Mesendoderm (in vitro differentiated cells): Measurements from ENCODE around the gene DYTN.
A peak's percentile ranks its signal among the peaks of the same experiment; 100 is the strongest.

Experiments used
- DNase-seq: peaks from one replicate; pipeline ENCODE4 v3.0.0; 2013
- H2AK5ac ChIP-seq: 2 replicates; pipeline ENCODE4 v1.6.1; 2013; ENCODE audit warnings: low read length, inconsistent platforms
- H2BK120ac ChIP-seq: 2 replicates; pipeline ENCODE4 v1.6.1; 2013; ENCODE audit warnings: low read depth, mild to moderate bottlenecking, low read length, moderate library complexity, mixed read lengths
- H2BK15ac ChIP-seq: replicated peaks from 2 replicates; pipeline ENCODE4 v1.6.1; 2013; ENCODE audit warnings: low read depth, mild to moderate bottlenecking, moderate library complexity
- H2BK5ac ChIP-seq: 2 replicates; pipeline ENCODE4 v1.6.1; 2013; ENCODE audit warnings: low read length, inconsistent platforms
- H3K18ac ChIP-seq: 2 replicates; pipeline ENCODE4 v1.6.1; 2013; ENCODE audit warnings: mild to moderate bottlenecking, low read length, mixed read lengths
- H3K23ac ChIP-seq: one replicate; pipeline ENCODE4 v1.6.1; 2013; ENCODE audit warnings: low read length
- H3K27ac ChIP-seq: 2 replicates; pipeline ENCODE4 v1.5.1; 2013; ENCODE audit warnings: low read depth, mild to moderate bottlenecking, inconsistent platforms, low read length, moderate library complexity
- H3K27me3 ChIP-seq: 2 replicates; pipeline ENCODE4 v1.6.1; 2013; ENCODE audit warnings: low read length, control low read depth, mild to moderate bottlenecking, inconsistent platforms; ENCODE audit not compliant: insufficient read depth, poor library complexity
- H3K36me3 ChIP-seq: 2 replicates; pipeline ENCODE4 v1.6.1; 2013; ENCODE audit warnings: low read length, inconsistent platforms; ENCODE audit not compliant: control insufficient read depth, insufficient read depth
- H3K4ac ChIP-seq: one replicate; pipeline ENCODE4 v1.6.1; 2013; ENCODE audit warnings: low read depth, mild to moderate bottlenecking, low read length, moderate library complexity
- H3K4me1 ChIP-seq: 2 replicates; pipeline ENCODE4 v1.6.1; 2013; ENCODE audit warnings: low read depth, low read length, inconsistent platforms; ENCODE audit not compliant: control insufficient read depth
- H3K4me2 ChIP-seq: 2 replicates; pipeline ENCODE4 v1.6.1; 2013; ENCODE audit warnings: low read length
- H3K4me3 ChIP-seq: 2 replicates; pipeline ENCODE4 v1.5.1; 2013; ENCODE audit warnings: mild to moderate bottlenecking, low read length
- H3K56ac ChIP-seq: one replicate; pipeline ENCODE4 v1.6.1; 2013; ENCODE audit warnings: low read length
- H3K79me1 ChIP-seq: 2 replicates; pipeline ENCODE4 v1.6.1; 2013; ENCODE audit warnings: low read length, inconsistent platforms
- H3K79me2 ChIP-seq: 2 replicates; pipeline ENCODE4 v1.6.1; 2013; ENCODE audit warnings: mild to moderate bottlenecking, low read length; ENCODE audit not compliant: control insufficient read depth, insufficient read depth
- H3K9ac ChIP-seq: 2 replicates; pipeline ENCODE4 v1.6.1; 2013; ENCODE audit warnings: low read length, inconsistent platforms
- H4K5ac ChIP-seq: one replicate; pipeline ENCODE4 v1.6.1; 2013; ENCODE audit warnings: low read length
- H4K8ac ChIP-seq: one replicate; pipeline ENCODE4 v1.6.1; 2013; ENCODE audit warnings: low read depth, mild to moderate bottlenecking, control low read depth, low read length, moderate library complexity
- WGBS: extraction: QIAGEN DNeasy Blood & Tissue Kit; methylation state at CpG from one replicate; pipeline ENCODE4 v1.1.7; 2013; ENCODE audit warnings: low lambda C conversion rate, missing lambda C conversion rate; ENCODE audit not compliant: insufficient coverage; ENCODE audit errors: extremely low coverage; 5-methylcytosine and 5-hydroxymethylcytosine counted together

DYTN gene

DNA sequence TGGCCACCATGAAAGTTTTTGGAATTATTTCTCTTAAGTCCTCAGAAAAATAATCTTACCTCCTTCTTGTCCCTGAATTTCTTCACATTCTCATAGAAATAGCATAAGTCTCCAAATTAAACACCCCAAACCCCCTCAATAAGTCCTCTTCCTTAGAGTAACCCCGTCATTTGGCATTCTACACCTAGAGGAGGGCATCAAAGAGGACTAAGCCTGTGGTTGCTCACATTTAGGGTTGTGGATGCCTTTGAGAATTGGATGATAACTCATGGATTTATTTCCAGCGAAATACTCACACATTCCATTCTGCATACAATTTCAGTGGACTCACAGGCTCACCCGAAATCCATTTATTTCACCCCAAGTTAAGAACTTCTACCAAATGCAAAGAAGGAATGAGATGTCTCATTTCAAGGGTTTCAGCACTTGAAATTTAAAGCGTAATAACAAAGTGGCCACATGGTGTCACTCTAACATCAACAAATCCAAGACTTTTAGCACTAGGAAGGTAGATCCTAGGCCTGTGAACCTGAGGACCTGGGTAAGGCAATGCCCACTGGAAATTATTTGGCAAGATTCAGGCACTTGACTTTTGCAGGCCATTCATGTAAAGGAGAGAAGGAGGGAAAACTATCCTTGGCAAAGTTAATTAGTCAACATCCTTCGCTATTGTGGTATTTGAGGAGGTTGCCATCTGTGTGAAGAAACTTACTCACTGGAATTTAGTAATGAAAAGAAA is 24.6 kb downstream of the DYTN start:
- H3K9ac ChIP-seq, result no peak overlapping the region
- no peaks in the 10 kb centered on the region for H3K36me3 ChIP-seq
- no peak overlapping the region for H3K27ac ChIP-seq
- no peaks in the 10 kb centered on the region for H3K27me3 ChIP-seq
- H2BK120ac ChIP-seq, result no peak overlapping the region
- no peak overlapping the region for H3K4me2 ChIP-seq
- DNase-seq, result peak; percentile 82
- H3K18ac ChIP-seq, result no peak overlapping the region
- H3K79me2 ChIP-seq, result no peaks in the 10 kb centered on the region
- H4K5ac ChIP-seq, result no peak overlapping the region
- H2BK5ac ChIP-seq, result no peak overlapping the region
- H2AK5ac ChIP-seq, result no peak overlapping the region
- no CpG with 5 or more reads among the region's 5 CpGs for WGBS
- H2BK15ac ChIP-seq, result no peak overlapping the region
- no peak overlapping the region for H3K56ac ChIP-seq
- no peaks in the 10 kb centered on the region for H3K79me1 ChIP-seq
- H3K4me1 ChIP-seq, result no peaks in the 10 kb centered on the region
- H3K4me3 ChIP-seq, result no peak overlapping the region
- H3K23ac ChIP-seq, result no peak overlapping the region
- H4K8ac ChIP-seq, result no peak overlapping the region
- H3K4ac ChIP-seq, result no peak overlapping the region

DNA sequence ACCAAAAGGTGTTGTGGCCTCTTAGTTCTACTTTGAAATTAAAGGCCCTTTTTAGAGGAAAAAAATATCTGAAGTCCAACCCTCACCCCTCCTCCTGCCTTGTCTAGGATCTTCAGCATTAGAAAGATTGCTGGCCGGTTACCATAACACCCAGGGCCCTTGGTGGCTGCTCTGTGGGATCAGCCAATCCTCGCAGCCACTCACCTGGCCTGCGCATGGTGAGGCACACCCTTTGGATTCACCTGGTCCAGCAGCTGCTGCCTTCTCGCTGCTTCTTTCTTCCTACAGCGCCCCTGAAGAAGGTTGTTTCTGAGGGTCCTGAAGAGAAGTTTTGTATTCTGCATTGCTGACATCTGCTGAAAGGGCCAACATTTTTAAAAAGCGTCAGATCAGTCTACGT is 25.2 kb downstream of the DYTN start:
- no CpG with 5 or more reads among the region's 7 CpGs for WGBS

DNA sequence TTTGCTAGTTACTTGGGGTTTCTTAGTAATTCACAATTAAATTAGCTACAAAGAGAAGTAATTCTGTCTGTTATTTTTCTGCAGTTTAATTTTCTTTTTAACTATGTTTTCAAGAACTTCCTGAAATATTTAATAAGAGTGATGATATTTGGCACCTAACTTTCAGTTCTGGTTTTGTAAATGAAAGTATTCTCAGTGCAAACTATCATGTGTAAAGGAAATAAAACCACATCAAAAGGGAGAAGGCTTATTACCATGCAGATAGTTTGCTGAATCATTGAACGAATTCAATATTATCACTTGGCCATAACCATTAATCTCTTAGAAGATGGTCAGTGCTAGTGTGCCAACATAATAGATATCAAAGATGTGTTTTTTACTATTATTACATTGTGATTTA is 29.2 kb downstream of the DYTN start:
- Histone ChIP-seq H2BK120ac (no peak overlapping the region), H3K79me2 (no peaks in the 10 kb centered on the region), H4K8ac (no peak overlapping the region), H3K27ac (no peak overlapping the region), H2AK5ac (no peak overlapping the region), H3K9ac (no peak overlapping the region), H3K4ac (no peak overlapping the region), H3K4me3 (no peak overlapping the region), H3K23ac (no peak overlapping the region), H3K4me2 (no peak overlapping the region), H3K56ac (no peak overlapping the region), H4K5ac (no peak overlapping the region), H3K27me3 (peaks cover 2% of the 10 kb centered on the region), H3K4me1 (no peaks in the 10 kb centered on the region), H2BK5ac (no peak overlapping the region), H2BK15ac (no peak overlapping the region), H3K18ac (no peak overlapping the region), H3K36me3 (no peaks in the 10 kb centered on the region), H3K79me1 (no peaks in the 10 kb centered on the region)
- no CpG with 5 or more reads among the region's 1 CpG for WGBS
- no peak for DNase-seq

More for the DNA sequence above, 25.2 kb downstream of the DYTN start:
- no peaks in the 10 kb centered on the region for H3K4me1 ChIP-seq
- H3K4me3 ChIP-seq, result no peak overlapping the region
- no peak overlapping the region for H3K4ac ChIP-seq
- H3K79me2 ChIP-seq, result no peaks in the 10 kb centered on the region
- H4K5ac ChIP-seq, result no peak overlapping the region
- no peak overlapping the region for H3K27ac ChIP-seq
- no peak overlapping the region for H3K56ac ChIP-seq
- no peak overlapping the region for H2BK15ac ChIP-seq
- no peak overlapping the region for H3K18ac ChIP-seq
- H3K79me1 ChIP-seq, result no peaks in the 10 kb centered on the region
- H3K9ac ChIP-seq, result no peak overlapping the region
- H2AK5ac ChIP-seq, result no peak overlapping the region
- H3K4me2 ChIP-seq, result no peak overlapping the region
- no peak overlapping the region for H4K8ac ChIP-seq
- no peak overlapping the region for H2BK120ac ChIP-seq
- H3K36me3 ChIP-seq, result no peaks in the 10 kb centered on the region
- H2BK5ac ChIP-seq, result no peak overlapping the region
- H3K23ac ChIP-seq, result no peak overlapping the region
- H3K27me3 ChIP-seq, result no peaks in the 10 kb centered on the region
- no peak for DNase-seq

DNA sequence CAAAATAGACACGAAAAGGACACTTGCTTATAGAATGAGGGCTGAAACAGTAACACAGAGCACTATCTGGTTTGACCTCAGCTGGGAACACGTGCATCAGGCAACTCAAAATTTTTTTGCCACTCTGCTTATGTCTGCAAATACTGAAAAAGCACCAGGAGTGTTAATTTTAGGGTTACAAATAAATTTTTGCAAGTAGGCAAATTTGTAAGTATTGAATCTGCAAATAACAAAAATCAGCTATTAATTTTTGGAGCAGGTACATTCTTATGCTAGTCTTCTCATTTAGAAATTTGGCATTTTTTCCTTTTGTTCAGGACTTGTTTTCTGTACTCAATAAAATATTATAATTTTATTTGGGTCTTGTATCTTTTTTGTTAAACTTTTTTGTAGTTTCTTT is 29.7 kb downstream of the DYTN start:
- no peak overlapping the region for H3K56ac ChIP-seq
- H3K27me3 ChIP-seq, result peaks cover 2% of the 10 kb centered on the region
- no peak overlapping the region for H3K4ac ChIP-seq
- H3K79me2 ChIP-seq, result no peaks in the 10 kb centered on the region
- H3K27ac ChIP-seq, result no peak overlapping the region
- no peak overlapping the region for H3K18ac ChIP-seq
- no CpG with 5 or more reads among the region's 2 CpGs for WGBS
- no peak overlapping the region for H3K23ac ChIP-seq
- H2BK5ac ChIP-seq, result no peak overlapping the region
- H4K5ac ChIP-seq, result no peak overlapping the region
- H2BK120ac ChIP-seq, result no peak overlapping the region
- no peak for DNase-seq
- H2BK15ac ChIP-seq, result no peak overlapping the region
- H2AK5ac ChIP-seq, result no peak overlapping the region
- no peak overlapping the region for H4K8ac ChIP-seq
- no peak overlapping the region for H3K9ac ChIP-seq
- H3K4me1 ChIP-seq, result no peaks in the 10 kb centered on the region
- no peak overlapping the region for H3K4me3 ChIP-seq
- no peak overlapping the region for H3K4me2 ChIP-seq
- H3K79me1 ChIP-seq, result no peaks in the 10 kb centered on the region
- H3K36me3 ChIP-seq, result no peaks in the 10 kb centered on the region

DNA sequence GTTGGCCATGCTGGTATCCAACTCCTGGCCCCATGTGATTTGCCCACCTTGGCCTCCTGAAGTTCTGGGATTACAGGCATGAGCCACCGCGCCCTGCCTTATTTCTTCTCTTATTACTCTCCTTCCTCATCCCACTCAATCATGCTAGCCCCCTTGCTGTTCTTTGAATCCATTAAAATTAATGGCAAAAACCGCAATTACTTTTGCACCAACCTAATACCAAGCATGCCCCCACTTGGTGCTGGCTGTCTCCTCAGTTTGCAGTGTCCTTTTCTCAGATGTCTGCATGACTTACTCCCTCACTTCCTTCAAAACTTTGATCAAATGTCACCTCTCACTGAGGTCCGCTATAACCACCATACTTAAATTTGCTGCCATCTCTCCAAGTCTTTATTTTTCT is 34.6 kb downstream of the DYTN start:
- Histone ChIP-seq H2AK5ac (no peak overlapping the region), H3K56ac (no peak overlapping the region), H2BK5ac (no peak overlapping the region), H3K4ac (no peak overlapping the region), H4K8ac (no peak overlapping the region), H2BK15ac (no peak overlapping the region), H4K5ac (no peak overlapping the region), H3K79me2 (no peaks in the 10 kb centered on the region), H3K79me1 (no peaks in the 10 kb centered on the region), H3K18ac (no peak overlapping the region), H3K4me1 (no peaks in the 10 kb centered on the region), H3K36me3 (no peaks in the 10 kb centered on the region), H3K27me3 (peaks cover 2% of the 10 kb centered on the region), H3K9ac (no peak overlapping the region), H3K4me3 (no peak overlapping the region), H3K23ac (no peak overlapping the region), H3K27ac (no peak overlapping the region), H3K4me2 (no peak overlapping the region), H2BK120ac (no peak overlapping the region)
- DNase-seq, result no peak
- WGBS, result no CpG with 5 or more reads among the region's 4 CpGs
